Measurements from ENCODE around the gene DGKB. TPM values are rescaled to one million over a fixed set of nuclear protein-coding genes. Genes with fewer than 3 reads are reported as not detected.

DGKB gene
- polyA plus RNA-seq, 2 of the 4 experiments (the other 2 are of a cell fraction), result 0.01 TPM; not detected in 1

- no peak for TF ChIP-seq ZNF302 (CRISPR knock-in tag; IDR thresholded peaks at IDR 0.05)
These were observed 60.7 kb downstream of the DGKB start (continued) for GRCh38 chr7:14841869-14842268.

- Histone ChIP-seq H3K4me2 (no peak overlapping the region), H3K4me3 (no peak overlapping the region), H3K27ac (no peak overlapping the region), H3K9me3 (no peaks in the 10 kb centered on the region), H3K4me1 (no peaks in the 10 kb centered on the region)
- WGBS (ENCODE audit: missing lambda C conversion rate), result 42% methylated on average over 2 of the region's 2 CpGs
- ATAC-seq (no peak), FAIRE-seq (no peak), DNase-seq (ENCODE audit: low read depth in 1 of 2, low spot score in 1 of 2) (no peak)
- POLR2A ChIA-PET, result no interaction called here
- no peak for TF ChIP-seq CHD4 (IDR thresholded peaks at IDR 0.05; ENCODE audit: borderline replicate concordance)
- TF ChIP-seq GATA3 (IDR thresholded peaks at IDR 0.05; ENCODE audit: borderline replicate concordance), result no peak
- TF ChIP-seq CEBPB (IDR thresholded peaks at IDR 0.05), result no peak
- CTCF ChIA-PET, result interaction anchor here (0.6 kb wide), 1 partner anchor 34 kb away, joined by 3 read pairs; no protein-coding TSS in a partner anchor
These were observed 61.5 kb downstream of the DGKB start for GRCh38 chr7:14841086-14841485.

- DNase-seq (ENCODE audit: low read depth in 1 of 2, low spot score in 1 of 2), result no peak
- no peak overlapping the region for H3K27ac ChIP-seq
- no peaks in the 10 kb centered on the region for H3K9me3 ChIP-seq
- ATAC-seq, result no peak
- no peak for FAIRE-seq
- no peaks in the 10 kb centered on the region for H3K4me1 ChIP-seq
- ChIA-PET CTCF (no interaction called here), POLR2A (no interaction called here)
- H3K4me3 ChIP-seq, result no peak overlapping the region
- TF ChIP-seq RNF2 (IDR thresholded peaks at IDR 0.05; ENCODE audit: borderline replicate concordance, low read depth) (no peak), MAX (IDR thresholded peaks at IDR 0.05) (no peak), USF2 (IDR thresholded peaks at IDR 0.05) (no peak), NR3C1 (IDR thresholded peaks at IDR 0.05) (no peak), REST (IDR thresholded peaks at IDR 0.05) (no peak), GATA3 (IDR thresholded peaks at IDR 0.05; ENCODE audit: borderline replicate concordance) (no peak), CBX8 (IDR thresholded peaks at IDR 0.05) (no peak), EHF (CRISPR knock-in tag; IDR thresholded peaks at IDR 0.05) (no peak), HDAC2 (IDR thresholded peaks at IDR 0.05) (no peak), KDM5A (IDR thresholded peaks at IDR 0.05) (no peak), ESRRA (IDR thresholded peaks at IDR 0.05; ENCODE audit: borderline replicate concordance, low read length) (no peak), CBX2 (IDR thresholded peaks at IDR 0.05; ENCODE audit: borderline replicate concordance, low read depth) (no peak), JUNB (IDR thresholded peaks at IDR 0.05) (no peak), EP300 (IDR thresholded peaks at IDR 0.05) (no peak), FOXS1 (CRISPR knock-in tag; IDR thresholded peaks at IDR 0.05) (no peak), KDM1A (IDR thresholded peaks at IDR 0.05; ENCODE audit: low read depth) (no peak), BCL3 (IDR thresholded peaks at IDR 0.05) (no peak), MAZ (IDR thresholded peaks at IDR 0.05; ENCODE audit: borderline replicate concordance, low read depth, low read length) (no peak)
- WGBS (ENCODE audit: missing lambda C conversion rate), result 23% methylated on average over 1 of the region's 1 CpG
- no peak overlapping the region for H3K4me2 ChIP-seq
These were observed 63.2 kb downstream of the DGKB start for GRCh38 chr7:14839307-14839706.

All from A549 (cell line).